Esophagus mucosa (tissue), 1 donor: ENCODE measurements around the gene FIGN. TPM values are rescaled to one million over a fixed set of nuclear protein-coding genes. Genes with fewer than 3 reads are reported as not detected.

ENCODE experiments used
- ATAC-seq: fragments of 200-7000 bp; cut with Tn5 transposase; one replicate; pipeline ENCODE4 v1.9.1; 2020
- total RNA-seq: library from RNA; stranded (reverse); gene quantifications from one replicate; pipeline ENCODE4 v1.2.4, GENCODE V29; 2023
- donor health status: DM: yes; HTN: yes; CAD: no.

FIGN gene
- total RNA-seq, 1 donor from 2014 or later: 1.0 TPM

DNA sequence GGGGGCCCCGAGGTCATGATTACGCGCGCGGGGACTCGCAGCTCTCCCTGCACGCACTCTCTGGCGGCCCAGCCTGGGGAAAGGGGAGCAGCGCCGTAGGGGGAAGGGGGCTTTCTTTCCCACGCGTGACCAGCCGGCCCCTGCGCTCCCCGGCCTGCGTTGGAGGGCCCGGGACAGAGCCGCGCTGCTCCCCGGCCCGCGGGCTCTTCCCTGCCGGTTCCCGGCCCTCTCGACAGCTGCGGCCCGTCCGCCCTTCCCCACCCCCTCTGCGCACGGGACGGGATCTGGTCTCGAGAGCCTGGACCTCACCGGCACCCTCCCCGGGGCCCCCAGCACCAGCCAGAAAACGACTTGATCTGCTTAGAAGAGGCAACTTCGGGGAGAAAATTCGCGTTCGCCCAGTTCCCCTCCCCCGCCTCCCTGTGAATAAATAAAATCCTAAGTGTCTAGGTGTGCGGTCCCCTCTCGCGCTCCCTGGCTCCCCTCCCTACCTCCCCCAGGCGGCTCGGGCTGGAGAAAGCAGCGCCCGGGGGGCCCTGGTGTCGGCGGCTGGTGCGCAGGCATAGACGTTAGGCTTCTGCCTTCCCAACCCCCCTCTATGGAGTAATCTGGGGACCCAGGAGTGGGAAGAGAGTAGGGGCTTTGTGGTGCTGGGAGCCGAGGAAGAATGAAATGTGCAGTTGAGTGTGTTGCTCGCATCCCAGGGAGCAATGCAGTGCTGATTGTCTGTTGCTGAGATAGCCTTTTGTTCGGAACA lies 803 bp upstream of the FIGN start:
- peak; percentile 50 for ATAC-seq

DNA sequence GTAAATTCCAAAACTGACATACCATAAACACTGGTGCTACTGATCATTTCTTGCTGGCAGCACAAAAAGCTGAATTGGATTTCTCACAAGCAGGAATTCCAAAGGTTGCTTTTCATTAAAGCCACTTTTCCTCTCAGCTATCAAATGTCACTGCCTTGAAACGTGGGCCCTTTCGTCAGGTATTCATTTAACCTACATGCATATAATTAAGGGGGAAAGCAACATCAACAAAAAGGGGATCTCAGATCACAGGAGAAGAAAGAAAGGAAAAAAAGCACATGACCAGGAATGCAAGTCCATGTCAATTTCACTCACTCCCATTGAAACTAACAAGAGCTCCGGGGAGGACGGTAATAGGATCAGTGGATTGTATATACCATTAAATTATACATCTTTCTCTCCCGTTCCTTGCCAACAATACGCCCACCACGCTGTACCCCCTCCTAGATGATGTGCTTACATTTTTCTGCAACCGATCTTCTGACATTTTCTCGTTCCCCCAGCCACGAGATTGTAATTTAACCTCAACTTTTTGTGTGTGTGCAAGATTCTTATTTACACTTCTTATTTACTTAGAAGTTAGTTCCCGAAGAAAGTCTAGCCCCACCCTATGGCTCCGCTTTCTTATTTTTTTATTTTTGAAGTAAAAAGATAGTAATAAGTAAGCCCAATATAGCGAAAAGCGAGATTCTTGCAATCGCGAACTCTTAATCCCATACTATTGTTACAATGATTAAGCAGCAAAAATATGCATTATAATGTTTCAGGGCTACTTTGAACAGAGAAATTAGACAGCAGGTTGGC lies 725 bp downstream of the FIGN start:
- ATAC-seq: no peak

DNA sequence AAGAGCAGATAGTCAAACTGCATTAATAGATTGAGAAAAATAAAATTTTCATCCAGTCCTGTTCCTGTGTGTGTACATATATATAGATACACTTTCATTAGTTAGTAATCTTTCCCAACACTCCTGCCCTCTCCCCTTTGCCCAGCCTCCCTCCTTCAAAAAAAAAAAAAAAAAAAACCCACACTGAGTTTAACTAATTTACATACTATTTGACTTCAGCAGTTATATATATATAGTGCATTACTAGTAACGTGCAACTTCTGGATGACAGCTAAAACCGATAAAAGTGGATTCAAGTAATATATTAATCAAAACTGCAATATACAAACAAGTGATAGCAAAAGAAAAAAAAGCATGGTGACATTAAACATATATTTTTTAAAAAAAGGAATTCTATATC lies 1.4 kb downstream of the FIGN start:
- ATAC-seq: no peak

DNA sequence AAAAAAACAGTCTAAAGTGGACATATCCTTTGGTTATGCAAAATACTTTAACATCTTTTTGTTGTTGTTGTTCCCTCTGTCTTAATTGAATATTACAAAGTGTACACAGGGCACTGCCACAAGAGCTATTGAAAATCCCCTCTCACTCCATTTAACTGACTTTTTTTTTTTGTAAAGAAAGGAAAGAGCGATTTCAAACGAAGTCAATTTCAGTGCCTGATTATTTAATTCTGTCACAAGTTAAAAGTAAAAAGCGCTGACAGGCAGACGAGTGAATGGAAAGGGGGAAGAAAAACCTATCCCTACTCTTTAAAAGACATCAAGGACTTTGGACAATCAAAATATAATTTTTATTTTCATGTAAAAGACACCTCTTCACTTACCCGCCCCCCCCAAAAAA lies 1.9 kb downstream of the FIGN start:
- ATAC-seq: no peak

DNA sequence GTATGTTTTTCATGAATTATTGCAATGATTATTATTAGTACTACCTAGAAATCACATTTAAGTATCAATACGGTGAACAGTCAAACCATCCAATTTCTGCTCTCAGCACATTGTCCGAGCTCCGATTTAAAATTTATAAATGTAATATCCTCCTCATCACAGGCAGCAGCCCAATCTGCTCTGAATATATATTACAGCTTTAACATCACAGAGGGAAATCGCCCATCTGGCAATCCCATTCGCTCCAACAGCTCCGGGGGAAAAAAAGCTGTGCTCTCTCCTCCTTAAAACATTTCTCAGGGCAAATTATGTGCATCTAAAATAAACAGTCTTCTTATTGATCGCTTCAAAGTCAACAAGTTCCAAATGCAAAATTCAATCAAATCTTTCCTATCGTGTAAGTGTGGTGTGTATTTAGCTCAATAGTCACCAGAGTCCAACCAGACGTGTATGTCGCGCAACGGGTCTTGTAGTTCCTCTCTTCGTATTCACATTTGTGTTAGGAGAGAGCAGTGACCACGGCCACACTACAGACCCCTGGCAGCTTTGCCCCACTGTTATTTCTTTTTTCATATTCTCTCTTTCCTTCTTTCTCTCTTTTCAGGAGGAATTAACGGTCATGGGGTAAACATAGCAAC lies 2.4 kb downstream of the FIGN start:
- ATAC-seq: no peak

DNA sequence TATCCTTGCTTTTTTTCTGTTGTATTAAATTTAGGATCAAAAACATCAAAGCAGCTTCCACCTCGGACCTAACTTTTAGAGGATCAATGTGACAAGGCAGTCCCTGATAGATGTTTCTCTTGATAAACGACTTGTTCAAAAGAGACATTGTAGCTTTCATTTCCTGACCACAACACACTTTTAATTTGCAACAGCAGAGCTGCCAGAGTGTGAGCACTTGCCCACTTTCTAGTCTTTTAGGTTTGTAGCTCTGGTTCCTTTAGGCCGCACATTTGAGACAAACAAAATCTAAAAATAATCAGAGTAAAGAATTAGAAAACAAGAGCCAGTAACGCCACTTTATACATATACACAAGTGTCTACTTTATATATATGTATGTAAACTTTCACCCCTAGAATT lies 3.1 kb downstream of the FIGN start:
- ATAC-seq: no peak

DNA sequence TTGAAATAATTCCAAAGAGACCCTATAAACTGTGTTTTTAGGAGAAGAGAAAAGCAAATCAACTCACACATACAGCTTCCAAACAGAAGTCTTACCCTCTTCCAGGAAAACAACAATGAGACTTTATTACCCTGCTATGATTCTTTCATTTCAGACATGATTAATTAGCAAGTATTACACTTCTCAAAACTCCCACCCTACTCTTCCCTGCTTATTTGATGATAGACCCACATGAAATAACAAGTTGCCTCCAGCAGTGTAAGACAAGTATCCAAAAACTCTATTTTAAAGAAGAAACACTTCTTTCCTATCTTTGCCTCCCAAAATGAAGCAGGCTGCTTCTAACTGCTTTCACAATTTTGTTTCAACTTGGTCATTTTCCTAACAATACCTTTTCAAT lies 4.1 kb downstream of the FIGN start:
- ATAC-seq: no peak

DNA sequence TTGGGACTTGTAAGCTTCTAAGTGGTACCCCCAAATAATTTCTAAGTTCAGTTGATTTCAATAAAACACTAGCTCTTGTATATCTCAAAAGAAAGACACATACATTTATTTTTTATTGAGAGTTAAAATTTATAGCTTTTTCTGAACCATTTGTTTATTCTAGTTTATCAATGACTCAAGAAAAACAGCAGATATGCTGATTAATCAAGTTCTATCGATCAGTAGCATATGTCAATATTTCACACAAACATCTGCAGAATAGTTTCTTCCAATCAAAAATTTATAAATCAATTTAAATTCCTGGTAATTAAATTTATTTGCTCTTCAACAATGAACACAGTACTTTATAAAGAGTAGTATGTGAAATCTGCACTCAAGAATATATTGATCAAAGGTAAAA lies 5.3 kb downstream of the FIGN start:
- no peak for ATAC-seq

DNA sequence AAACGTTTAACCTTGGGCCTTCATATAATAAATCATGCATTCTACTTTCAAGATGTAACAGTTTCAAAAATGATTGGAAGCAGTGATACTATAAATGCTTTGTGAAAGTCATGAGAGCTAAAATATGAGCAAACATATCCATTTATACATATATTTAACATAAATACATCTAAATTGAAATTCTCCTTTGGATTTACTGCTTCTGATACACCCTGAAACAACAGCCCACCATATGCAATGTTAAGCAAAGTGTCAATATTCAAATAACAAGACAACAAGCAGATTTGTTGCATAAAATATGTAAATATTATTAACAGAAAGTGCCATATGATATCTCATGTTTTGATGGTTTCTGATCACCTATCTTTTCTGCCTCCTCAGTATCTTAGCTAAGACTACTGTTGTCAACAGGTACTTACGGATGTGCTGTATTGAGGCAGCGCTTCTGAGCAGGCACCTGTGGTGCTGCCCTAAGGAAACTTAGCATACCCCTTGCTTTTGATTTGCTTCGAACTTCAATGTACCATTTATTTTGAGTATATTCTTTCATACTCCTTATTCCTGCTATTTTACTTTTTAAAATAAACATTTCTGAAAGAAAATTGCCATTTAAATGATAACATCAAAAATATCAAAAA lies 6.1 kb downstream of the FIGN start:
- ATAC-seq: no peak

DNA sequence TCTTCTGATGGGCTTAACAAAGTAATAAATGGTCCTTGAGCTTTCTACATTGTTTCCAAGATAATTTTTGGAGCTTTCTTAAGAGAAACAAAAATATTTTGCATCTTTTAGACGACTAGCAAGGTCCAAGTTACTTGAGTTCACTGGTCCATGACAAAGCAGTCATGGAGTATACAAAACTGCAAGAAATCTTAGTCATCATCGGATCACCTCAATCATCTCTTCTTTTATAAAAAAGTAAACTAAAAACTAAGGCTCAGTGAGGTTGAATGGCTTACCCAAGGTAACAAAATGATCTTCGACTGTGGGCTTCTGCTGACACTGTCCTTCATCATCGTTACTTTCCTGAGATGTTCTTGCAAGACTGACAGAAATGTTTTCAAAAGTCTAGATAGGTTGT lies 11.9 kb downstream of the FIGN start:
- ATAC-seq: no peak

DNA sequence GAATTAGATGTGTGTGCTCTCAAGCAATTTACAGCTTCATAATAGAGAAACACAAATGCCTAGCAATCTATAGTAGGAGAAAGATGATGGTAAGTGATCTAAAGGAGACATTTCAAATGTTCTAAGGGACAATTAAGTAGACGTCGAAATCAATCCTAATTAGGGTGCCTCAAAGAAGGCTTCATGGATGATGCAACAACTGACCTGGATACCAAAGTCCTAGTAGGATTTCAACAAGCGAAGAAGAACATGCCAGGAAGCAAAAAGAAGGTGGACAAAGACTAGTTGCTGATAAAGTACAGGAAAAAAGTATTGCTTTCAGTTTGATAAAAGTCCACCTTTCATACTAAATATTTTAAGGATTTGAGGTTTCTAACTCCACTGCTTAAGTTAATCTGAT lies 12.5 kb downstream of the FIGN start:
- ATAC-seq: no peak

DNA sequence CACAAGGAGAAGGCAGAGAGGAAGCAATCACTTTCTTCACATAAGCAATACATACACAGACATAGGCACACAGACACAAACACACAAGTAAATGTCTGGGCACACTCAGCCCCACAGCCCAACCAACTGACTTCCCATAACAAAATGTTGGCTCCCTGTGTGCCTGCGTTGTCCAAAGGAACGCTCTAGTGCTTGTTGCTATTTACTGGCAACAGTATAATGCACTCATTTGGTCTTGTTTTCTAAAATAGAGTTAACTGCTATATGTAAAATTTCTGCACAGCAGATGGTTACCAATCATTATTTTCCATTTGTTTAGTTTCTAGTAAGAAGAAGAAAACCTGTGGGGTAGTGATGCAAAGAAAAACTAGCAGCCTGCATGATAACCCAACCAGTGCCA lies 16.5 kb downstream of the FIGN start:
- ATAC-seq: no peak

DNA sequence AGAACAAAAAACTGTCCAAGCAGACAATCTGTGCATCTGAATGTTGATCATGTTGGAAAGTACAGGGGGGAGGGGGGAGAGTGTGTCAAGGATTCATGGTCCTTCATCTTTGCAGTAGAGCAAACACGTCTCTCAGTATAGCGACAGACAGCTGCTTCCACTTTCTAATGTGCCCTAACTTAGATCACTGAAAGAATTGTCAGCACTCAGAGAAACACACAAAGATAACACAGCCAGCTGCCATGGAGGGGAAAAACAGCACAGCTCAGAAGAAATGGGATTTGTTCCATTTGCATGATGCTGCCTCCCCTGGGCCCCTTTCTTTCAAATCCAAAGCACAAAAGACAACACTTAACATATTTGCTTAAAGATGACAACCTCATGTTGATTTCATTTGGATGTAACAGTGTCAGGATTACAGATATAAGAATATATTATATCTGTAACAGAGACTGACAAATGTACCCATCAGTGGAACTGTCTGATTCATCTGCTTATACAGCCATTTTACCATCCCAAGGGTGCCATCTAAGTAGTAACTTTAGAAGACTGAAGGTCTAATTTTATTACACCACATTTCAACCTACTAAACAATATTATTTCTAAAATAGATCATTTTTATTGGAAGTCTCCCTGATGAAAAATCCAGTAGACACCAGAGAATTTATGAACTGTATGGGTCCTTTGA lies 17.7 kb downstream of the FIGN start:
- ATAC-seq: no peak

DNA sequence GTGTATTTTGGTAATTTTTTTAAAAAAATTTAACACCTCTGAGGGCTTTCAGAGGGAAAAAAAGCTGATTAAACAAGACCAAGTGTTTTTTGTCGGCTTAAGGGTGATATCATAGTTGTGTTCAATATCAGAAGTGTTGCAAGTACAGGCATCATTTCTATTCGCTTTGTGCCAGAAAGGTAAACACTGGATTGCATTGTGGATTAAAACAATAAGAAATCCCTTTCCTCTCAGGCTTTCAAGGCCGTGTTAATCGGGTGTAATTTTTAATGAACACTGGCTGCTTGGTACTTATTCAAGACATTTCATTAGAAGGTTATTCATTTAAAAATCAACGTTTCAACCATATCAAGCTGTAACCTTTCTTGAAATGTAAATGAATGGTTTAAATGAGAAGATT lies 18.3 kb downstream of the FIGN start:
- no peak for ATAC-seq

DNA sequence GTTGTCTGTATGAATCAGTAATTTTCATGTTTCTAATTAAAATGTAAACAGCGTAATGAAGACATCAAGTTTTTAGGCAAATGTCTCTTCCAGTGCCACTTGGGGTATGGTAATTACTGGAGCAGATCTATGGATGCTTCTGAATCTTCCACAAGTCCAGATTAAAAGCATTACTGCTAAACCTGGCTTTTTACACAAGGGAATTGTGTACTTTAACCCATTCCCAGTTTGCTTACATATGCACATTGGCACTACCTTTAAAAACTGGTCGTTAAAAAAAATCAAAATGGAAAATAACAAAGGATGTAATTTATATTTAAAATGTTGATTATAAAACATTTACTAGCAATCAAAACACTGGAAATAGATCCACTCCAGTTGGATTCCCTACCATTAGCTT lies 19.7 kb downstream of the FIGN start:
- ATAC-seq: no peak

DNA sequence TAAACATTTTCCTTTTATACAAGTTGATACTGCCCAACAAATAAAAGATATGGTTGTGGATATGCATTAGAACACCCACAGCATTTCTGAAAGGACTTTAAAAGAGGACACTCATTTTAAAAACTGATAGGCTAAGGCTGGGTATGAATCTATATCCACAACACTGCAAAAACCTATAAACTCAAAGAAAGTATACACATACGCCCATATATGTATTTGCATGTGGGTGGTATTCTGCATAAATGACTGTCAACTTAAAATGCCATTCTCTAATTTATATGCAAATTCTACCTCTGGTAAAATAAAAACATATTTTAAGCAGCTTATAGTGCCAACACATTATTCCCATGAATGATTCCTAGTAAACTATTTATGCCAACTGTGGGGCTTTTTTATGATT lies 20.1 kb downstream of the FIGN start:
- no peak for ATAC-seq

DNA sequence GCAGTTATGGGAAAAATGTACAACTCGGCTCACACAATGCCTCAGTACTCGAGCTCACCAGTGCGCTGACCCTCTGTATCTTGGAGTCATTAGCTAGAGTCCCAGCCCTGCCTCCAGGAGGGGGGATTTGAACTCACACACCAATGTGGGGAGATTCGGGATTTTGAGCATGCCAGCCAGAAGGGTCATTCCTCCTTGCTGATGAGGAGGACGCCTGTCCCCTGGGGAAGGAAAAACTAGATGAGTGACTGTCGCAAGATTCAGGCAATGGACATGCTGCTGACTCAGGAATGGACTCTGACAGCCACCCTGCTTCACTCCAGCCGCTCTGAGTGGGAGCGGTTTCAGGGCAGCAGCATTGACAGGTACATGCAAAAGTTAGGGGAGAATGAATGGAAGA lies 20.6 kb downstream of the FIGN start:
- no peak for ATAC-seq

DNA sequence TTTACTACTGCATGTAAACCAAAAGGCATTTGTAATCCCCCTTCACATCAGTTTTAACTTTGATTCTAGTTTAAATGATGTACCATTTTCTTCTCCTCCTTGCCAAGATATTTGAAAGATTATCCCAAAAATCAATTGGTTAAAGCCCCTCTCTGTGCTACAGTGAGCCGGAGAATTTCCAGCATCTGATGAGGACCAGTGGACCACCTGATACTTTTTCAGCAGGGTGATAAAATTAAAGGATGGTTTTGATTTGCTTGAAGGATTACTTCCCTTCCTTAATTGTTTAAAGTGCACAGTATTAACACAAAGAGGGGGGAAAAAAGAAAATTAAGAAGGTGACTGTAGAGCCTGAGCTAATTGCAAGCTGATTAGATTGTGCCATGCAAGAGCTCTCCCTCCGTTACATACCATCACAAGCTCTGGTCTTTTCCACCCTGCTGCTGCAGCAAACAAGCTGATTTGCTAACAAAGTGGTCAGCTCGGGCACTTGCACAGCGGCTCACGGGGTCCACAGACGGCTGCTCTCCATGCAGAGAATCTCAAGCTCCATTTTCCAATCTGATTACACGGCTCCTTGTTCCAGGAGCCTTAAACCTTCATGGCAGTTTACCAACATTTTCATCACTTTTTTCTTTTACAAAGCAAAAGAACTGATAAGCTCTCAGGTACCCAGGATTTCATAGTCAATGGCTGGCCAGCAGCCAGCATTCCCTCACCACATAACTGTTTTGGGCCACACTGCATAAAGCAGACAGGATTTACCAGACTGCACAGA lies 22.1 kb downstream of the FIGN start:
- no peak for ATAC-seq

DNA sequence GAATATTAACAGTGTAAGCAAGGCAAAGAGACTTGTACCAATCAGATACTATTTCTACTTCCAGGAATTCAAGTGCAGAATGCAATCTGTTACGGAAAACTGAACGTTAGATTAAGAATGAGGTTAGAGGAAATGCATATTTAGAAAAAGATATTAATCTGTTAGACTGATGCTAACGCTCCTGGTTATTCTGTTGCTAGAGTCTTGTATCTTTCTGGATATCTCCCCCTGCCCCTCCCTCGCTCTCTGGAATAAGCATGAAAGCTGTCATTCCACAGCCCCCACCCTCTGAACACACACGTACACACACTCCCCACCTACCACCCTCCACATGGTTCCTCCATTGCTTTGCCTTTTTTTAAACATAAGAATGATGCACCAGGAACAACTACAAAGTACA lies 24.1 kb downstream of the FIGN start:
- ATAC-seq: no peak

DNA sequence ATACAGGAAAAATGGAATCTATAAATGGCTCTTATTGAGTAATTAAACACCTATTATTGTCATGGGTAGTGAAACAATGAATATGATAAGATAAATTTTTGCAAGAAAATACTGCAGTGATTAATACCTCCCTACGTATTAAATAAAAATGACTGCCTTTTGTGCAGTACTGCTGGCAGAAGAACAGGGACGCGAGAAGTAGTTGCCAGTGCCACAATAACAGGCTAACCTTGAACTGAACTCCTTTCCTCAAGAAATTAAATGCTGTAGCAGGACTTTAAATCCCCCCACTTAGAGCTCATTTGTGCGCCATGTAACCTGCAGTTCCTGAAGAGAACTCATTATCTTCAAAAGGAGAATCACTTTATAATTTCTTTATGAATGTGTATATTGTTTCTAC lies 24.6 kb downstream of the FIGN start:
- ATAC-seq: no peak

DNA sequence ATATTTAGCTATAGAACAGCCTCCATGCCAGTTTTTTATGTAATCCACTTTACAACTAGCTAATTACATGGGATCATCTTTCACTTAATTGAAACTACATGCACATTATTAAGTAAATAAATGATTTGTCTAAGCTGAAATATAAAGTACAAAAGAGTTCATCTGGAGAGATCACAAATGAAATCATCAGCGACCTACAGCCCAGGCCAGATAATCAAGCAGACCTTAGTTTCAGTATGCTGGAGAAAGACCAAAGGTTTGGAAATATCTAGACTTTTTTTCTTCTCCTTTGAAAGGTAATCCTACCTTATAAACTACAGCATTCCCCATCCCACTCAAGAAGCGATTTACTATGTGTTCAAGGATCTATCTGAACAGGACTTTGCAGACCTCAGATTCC lies 26.5 kb downstream of the FIGN start:
- no peak for ATAC-seq

DNA sequence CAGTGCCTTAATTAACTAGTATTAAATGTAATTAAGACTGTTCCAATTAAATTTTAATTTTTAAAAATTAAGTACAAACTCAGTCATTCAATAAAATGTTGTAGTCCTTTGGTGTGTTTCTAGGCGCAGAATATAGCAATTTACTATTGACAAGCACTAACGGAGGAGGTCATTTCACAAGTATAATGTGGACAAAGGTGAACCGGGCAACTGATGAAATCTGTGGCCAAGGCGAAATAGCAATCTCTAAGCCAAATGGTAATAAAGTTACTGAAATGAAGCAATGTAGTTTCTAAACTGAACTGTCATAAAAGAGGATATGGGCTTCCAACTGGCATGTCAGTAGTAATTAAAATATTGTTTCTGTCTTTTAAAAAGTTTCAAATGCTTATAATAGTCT lies 27.5 kb downstream of the FIGN start:
- ATAC-seq: no peak
